OCI-LY3 (cell line): ENCODE results near the gene CALHM2.

Experiments used
- H2AFZ ChIP-seq: fragments of 200-600, 300-600 bp; shearing (Covaris generic); 2 replicates; pipeline ENCODE4 v1.6.0; 2014; ENCODE audit warnings: antibody characterized with exemption, low read depth, low read length
- H3K27ac ChIP-seq: fragments of 200-600, 300-600 bp; sonication (generic); 2 replicates; pipeline ENCODE4 v1.5.1; 2014; ENCODE audit warnings: mild to moderate bottlenecking, low read length, moderate library complexity, mixed read lengths
- H3K27me3 ChIP-seq: fragments of 200-600, 300-600 bp; sonication (generic); 2 replicates; pipeline ENCODE4 v1.6.1; 2014; ENCODE audit warnings: low read depth, low read length, mixed read lengths
- H3K36me3 ChIP-seq: fragments of 200-600, 300-600 bp; sonication (generic); replicated peaks from 2 replicates; pipeline ENCODE3; 2014; ENCODE audit warnings: low read depth, low read length, mixed read lengths
- H3K4me1 ChIP-seq: fragments of 300-600, 200-600 bp; sonication (generic); 2 replicates; pipeline ENCODE4 v1.6.1; 2014; ENCODE audit warnings: low read length, mixed read lengths
- H3K4me2 ChIP-seq: fragments of 200-600, 300-600 bp; sonication (generic); 2 replicates; pipeline ENCODE4 v1.6.1; 2014; ENCODE audit warnings: low read length, mixed read lengths
- H3K4me3 ChIP-seq: fragments of 300-600, 200-600 bp; sonication (generic); 2 replicates; pipeline ENCODE4 v1.5.1; 2014; ENCODE audit warnings: antibody characterized with exemption, mild to moderate bottlenecking, low read length, moderate library complexity
- H3K79me2 ChIP-seq: fragments of 300-600, 200-600 bp; shearing (Covaris generic); 2 replicates; pipeline ENCODE4 v1.6.1; 2014; ENCODE audit warnings: mild to moderate bottlenecking, low read length, mixed read lengths
- H3K9ac ChIP-seq: fragments of 300-600, 200-600 bp; shearing (Covaris generic); 2 replicates; pipeline ENCODE4 v1.6.0; 2014; ENCODE audit warnings: mild to moderate bottlenecking, low read length, moderate library complexity
- H3K9me3 ChIP-seq: fragments of 200-600, 300-600 bp; shearing (Covaris generic); 2 replicates; pipeline ENCODE4 v1.6.1; 2014; ENCODE audit warnings: low read length, mixed read lengths; ENCODE audit not compliant: insufficient read depth
- H4K20me1 ChIP-seq: fragments of 200-600, 300-600 bp; sonication (generic); 2 replicates; pipeline ENCODE4 v1.6.1; 2016; ENCODE audit warnings: low read length, mixed read lengths; ENCODE audit not compliant: insufficient read depth
- EZH2phosphoT487 ChIP-seq: fragments of 200-600 bp; shearing (Covaris generic); IDR thresholded peaks from 2 replicates; pipeline ENCODE4 v1.6.1; 2018; ENCODE audit warnings: antibody characterized with exemption, mixed run types, low read depth
- TF ChIP-seq, protein P1 (sequence below): fragments of 200-600, 300-600 bp; sonication (generic); IDR thresholded peaks from 2 replicates; pipeline ENCODE4 v1.5.1; 2014; ENCODE audit warnings: antibody characterized with exemption, low read length, low read depth

CALHM2 gene, protein sequence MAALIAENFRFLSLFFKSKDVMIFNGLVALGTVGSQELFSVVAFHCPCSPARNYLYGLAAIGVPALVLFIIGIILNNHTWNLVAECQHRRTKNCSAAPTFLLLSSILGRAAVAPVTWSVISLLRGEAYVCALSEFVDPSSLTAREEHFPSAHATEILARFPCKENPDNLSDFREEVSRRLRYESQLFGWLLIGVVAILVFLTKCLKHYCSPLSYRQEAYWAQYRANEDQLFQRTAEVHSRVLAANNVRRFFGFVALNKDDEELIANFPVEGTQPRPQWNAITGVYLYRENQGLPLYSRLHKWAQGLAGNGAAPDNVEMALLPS

DNA sequence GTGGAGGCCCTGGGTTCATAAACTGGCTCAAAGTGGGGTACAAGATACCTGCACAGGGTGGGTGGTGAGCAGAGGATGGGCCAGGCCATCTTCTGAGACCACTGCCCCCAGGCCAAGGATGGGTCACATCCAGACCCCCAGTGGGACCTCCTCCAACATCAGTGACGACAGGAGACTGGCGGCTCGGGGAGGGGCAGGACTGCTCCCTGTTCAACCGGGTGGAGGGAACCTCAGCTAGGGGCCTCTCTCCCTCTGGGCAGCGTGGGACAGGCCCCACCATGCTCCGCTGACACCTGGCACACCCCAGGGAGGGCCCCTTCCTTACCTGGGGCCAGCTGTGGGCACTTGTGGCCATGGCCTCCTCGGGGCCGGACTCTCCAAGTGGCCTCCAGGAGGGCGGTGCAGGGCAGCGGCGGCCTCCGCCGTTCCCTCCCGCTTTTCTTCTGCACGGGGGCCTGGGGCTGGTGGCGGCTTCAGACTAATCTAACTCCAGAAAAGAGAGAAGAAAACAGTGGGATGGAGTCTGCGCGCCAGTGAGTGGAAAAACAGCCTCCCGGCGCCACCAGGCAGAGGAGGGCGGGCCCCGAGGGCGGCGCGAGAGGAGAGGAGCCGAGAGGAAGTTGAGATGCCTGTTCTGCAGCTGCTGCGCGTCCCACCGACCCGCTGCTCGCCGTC lies at the start of gene CALHM2:
TSS of gene CALHM2 (minus strand) at position 540 of the 675 bp plus-strand sequence. CDS start 2,429 bp downstream, outside the sequence.
- peaks cover 4% of the 10 kb centered on the region; the same call in 1 of the 2 replicates for H3K4me1 ChIP-seq

GRCh38 chr10:103501186-103501585 lies 49.0 kb upstream of the CALHM2 start:
- Histone ChIP-seq H2AFZ (no peak overlapping the region), H3K27me3 (peaks cover 12% of the 10 kb centered on the region; the same call in 1 of the 2 replicates), H3K4me3 (no peak overlapping the region), H4K20me1 (no peaks in the 10 kb centered on the region), H3K36me3 (no peaks in the 10 kb centered on the region), H3K4me2 (no peak overlapping the region), H3K9me3 (no peaks in the 10 kb centered on the region), H3K27ac (no peak overlapping the region), H3K4me1 (no peaks in the 10 kb centered on the region), H3K79me2 (no peaks in the 10 kb centered on the region), H3K9ac (no peak overlapping the region)
- TF ChIP-seq, protein P1, sequence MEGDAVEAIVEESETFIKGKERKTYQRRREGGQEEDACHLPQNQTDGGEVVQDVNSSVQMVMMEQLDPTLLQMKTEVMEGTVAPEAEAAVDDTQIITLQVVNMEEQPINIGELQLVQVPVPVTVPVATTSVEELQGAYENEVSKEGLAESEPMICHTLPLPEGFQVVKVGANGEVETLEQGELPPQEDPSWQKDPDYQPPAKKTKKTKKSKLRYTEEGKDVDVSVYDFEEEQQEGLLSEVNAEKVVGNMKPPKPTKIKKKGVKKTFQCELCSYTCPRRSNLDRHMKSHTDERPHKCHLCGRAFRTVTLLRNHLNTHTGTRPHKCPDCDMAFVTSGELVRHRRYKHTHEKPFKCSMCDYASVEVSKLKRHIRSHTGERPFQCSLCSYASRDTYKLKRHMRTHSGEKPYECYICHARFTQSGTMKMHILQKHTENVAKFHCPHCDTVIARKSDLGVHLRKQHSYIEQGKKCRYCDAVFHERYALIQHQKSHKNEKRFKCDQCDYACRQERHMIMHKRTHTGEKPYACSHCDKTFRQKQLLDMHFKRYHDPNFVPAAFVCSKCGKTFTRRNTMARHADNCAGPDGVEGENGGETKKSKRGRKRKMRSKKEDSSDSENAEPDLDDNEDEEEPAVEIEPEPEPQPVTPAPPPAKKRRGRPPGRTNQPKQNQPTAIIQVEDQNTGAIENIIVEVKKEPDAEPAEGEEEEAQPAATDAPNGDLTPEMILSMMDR, result no peak
- no peak for TF ChIP-seq EZH2phosphoT487

More for the DNA sequence above, at the start of gene CALHM2:
- Histone ChIP-seq H2AFZ (peak within 1 kb of the TSS; percentile 70), H3K9ac (peak within 1 kb of the TSS; percentile 35; the same call in 1 of the 2 replicates), H3K27me3 (no peaks in the 10 kb centered on the region), H3K36me3 (peaks cover 5% of the 10 kb centered on the region), H3K4me2 (peak within 1 kb of the TSS; percentile 75), H3K4me3 (peak within 1 kb of the TSS; percentile 71), H4K20me1 (no peaks in the 10 kb centered on the region), H3K9me3 (no peaks in the 10 kb centered on the region), H3K27ac (no peak within 1 kb of the TSS), H3K79me2 (no peaks in the 10 kb centered on the region)
- no peak for TF ChIP-seq EZH2phosphoT487
- TF ChIP-seq, protein P1, result no peak

GRCh38 chr10:103500481-103500880 lies 48.3 kb upstream of the CALHM2 start:
- H3K79me2 ChIP-seq, result no peaks in the 10 kb centered on the region
- no peak overlapping the region for H3K4me2 ChIP-seq
- no peak overlapping the region for H3K9ac ChIP-seq
- peaks cover 15% of the 10 kb centered on the region; the same call in 1 of the 2 replicates for H3K27me3 ChIP-seq
- no peaks in the 10 kb centered on the region for H3K4me1 ChIP-seq
- no peak overlapping the region for H3K4me3 ChIP-seq
- H3K36me3 ChIP-seq, result no peaks in the 10 kb centered on the region
- H2AFZ ChIP-seq, result no peak overlapping the region
- TF ChIP-seq, protein P1, result no peak
- TF ChIP-seq EZH2phosphoT487, result no peak
- no peaks in the 10 kb centered on the region for H3K9me3 ChIP-seq
- no peaks in the 10 kb centered on the region for H4K20me1 ChIP-seq
- H3K27ac ChIP-seq, result no peak overlapping the region

GRCh38 chr10:103499881-103500280 lies 47.7 kb upstream of the CALHM2 start:
- H3K9ac ChIP-seq, result no peak overlapping the region
- H3K27ac ChIP-seq, result no peak overlapping the region
- H3K4me2 ChIP-seq, result no peak overlapping the region
- no peak overlapping the region for H2AFZ ChIP-seq
- H3K27me3 ChIP-seq, result peaks cover 21% of the 10 kb centered on the region
- no peaks in the 10 kb centered on the region for H4K20me1 ChIP-seq
- H3K79me2 ChIP-seq, result no peaks in the 10 kb centered on the region
- TF ChIP-seq, protein P1, result no peak
- TF ChIP-seq EZH2phosphoT487, result no peak
- H3K4me3 ChIP-seq, result no peak overlapping the region
- no peaks in the 10 kb centered on the region for H3K4me1 ChIP-seq
- no peaks in the 10 kb centered on the region for H3K9me3 ChIP-seq
- H3K36me3 ChIP-seq, result no peaks in the 10 kb centered on the region
